GM18909 (cell line): ENCODE measurements around the gene UNC13B.
"Not testable (repeated sequence)": the region's sequence is repeated elsewhere in the genome, so short reads cannot be mapped to it uniquely, and the experiment has no call there.

Experiments used
- ATAC-seq: cut with Tn5 transposase; IDR thresholded peaks from one replicate; pipeline ENCODE4 v1.9.1; 2021; ENCODE audit warnings: mild to moderate bottlenecking; ENCODE audit not compliant: unreplicated experiment, poor library complexity

The UNC13B gene

GRCh38 chr9:35357826-35358225 is 196.0 kb downstream of the UNC13B start:
- no peak for ATAC-seq

- ATAC-seq: no peak
Measured at GRCh38 chr9:35364817-35365585, 203.2 kb downstream of the UNC13B start.

GRCh38 chr9:35366627-35367026 is 204.8 kb downstream of the UNC13B start:
- no peak for ATAC-seq

- no peak for ATAC-seq
Measured at GRCh38 chr9:35367451-35367850, 205.6 kb downstream of the UNC13B start.

- ATAC-seq: no peak
Measured at GRCh38 chr9:35370241-35370640, 208.4 kb downstream of the UNC13B start.

- ATAC-seq: no peak
Measured at GRCh38 chr9:35374436-35374835, 212.6 kb downstream of the UNC13B start.

- no peak for ATAC-seq
Measured at GRCh38 chr9:35374910-35375309, 213.1 kb downstream of the UNC13B start.

GRCh38 chr9:35380039-35380438 is 218.2 kb downstream of the UNC13B start:
- ATAC-seq: no peak

GRCh38 chr9:35380619-35381018 is 218.8 kb downstream of the UNC13B start:
- no peak for ATAC-seq

GRCh38 chr9:35385042-35385441 is 223.2 kb downstream of the UNC13B start:
- no peak for ATAC-seq

- no peak for ATAC-seq
Measured at GRCh38 chr9:35395076-35395705, 233.4 kb downstream of the UNC13B start.

GRCh38 chr9:35395706-35396101 is 233.9 kb downstream of the UNC13B start:
- ATAC-seq: no peak

- no peak for ATAC-seq
Measured at GRCh38 chr9:35396560-35397215, 234.9 kb downstream of the UNC13B start.

- ATAC-seq: no peak
Measured at GRCh38 chr9:35397216-35397698, 235.4 kb downstream of the UNC13B start.

GRCh38 chr9:35397923-35398322 is 236.1 kb downstream of the UNC13B start:
- ATAC-seq: no peak

- no peak for ATAC-seq
Measured at GRCh38 chr9:35398651-35399335, 237.0 kb downstream of the UNC13B start.

- ATAC-seq: no peak
Measured at GRCh38 chr9:35404865-35405264, 243.1 kb downstream of the UNC13B start.

- no peak for ATAC-seq
Measured at GRCh38 chr9:35406183-35406959, 244.6 kb downstream of the UNC13B start.

- no peak for ATAC-seq
Measured at GRCh38 chr9:35407846-35408245, 246.0 kb downstream of the UNC13B start.

GRCh38 chr9:35409434-35409833 is 247.6 kb downstream of the UNC13B start:
- not testable (repeated sequence) for ATAC-seq
